K562 (cell line): ENCODE data around the gene FHDC1. TPM values are rescaled to one million over a fixed set of nuclear protein-coding genes. Genes with fewer than 3 reads are reported as not detected.

Experiments
- ATAC-seq: fragments of 200-7000 bp; cut with Tn5 transposase; 3 replicates; pipeline ENCODE4 v1.9.1; 2020; ENCODE audit warnings: moderate library complexity
- BruUV-seq: library from RNA; stranded (reverse); fragments of 400-500 nt; replicated peaks from 2 replicates; lab custom pipeline; 2021; lab: Mats Ljungman, UMichigan
- CTCF ChIA-PET: fragments of 300-600 bp; formaldehyde crosslinking; extraction: SDS; loops from one replicate; lab custom pipeline; 2021; ENCODE audit warnings: low intra/inter-chr PET ratio; lab: Yijun Ruan, JAX
- POLR2A ChIA-PET: fragments of 300-600, 350-650 bp; sonication (Branson Sonifier 250); formaldehyde crosslinking; extraction: SDS; loops from one replicate; lab custom pipeline; 2021; ENCODE audit warnings: antibody characterized with exemption, inconsistent platforms; lab: Yijun Ruan, JAX
- DNase-seq, 4 experiments: peaks; one replicate each; pipeline versions ENCODE4 v3.0.0 to v3.0.0-alpha.2; 2011 to 2018; ENCODE audit warnings: low spot score in 3 of 4, mixed read lengths in 3 of 4; ENCODE audit errors: extremely low read depth in 1 of 4
- FAIRE-seq: peaks from 2 replicates; lab custom pipeline; 2011; peaks lifted over from hg19 to GRCh38; lab: Jason Lieb, UNC
- H2AFZ ChIP-seq: 2 replicates; pipeline ENCODE4 v1.6.0; 2011; ENCODE audit warnings: low read depth, low read length, control low read depth, inconsistent platforms
- H3K27ac ChIP-seq: fragments of 200-600 bp; 3 replicates; pipeline ENCODE4 v1.8.0; 2011; ENCODE audit warnings: low read depth, mild to moderate bottlenecking, control low read depth, inconsistent platforms, low read length, moderate library complexity, mixed read lengths; ENCODE audit errors: extremely low read depth
- H3K27me3 ChIP-seq, 2 experiments: fragments of 300-600 bp in 1 of 2; 2 replicates in 1 of 2; 3 replicates in 1 of 2; pipeline versions ENCODE4 v1.6.0 to v1.8.0; 2011; ENCODE audit warnings: inconsistent platforms in 2 of 2, low read length in 2 of 2, mild to moderate bottlenecking in 1 of 2, mixed read lengths in 1 of 2, moderate library complexity in 1 of 2; ENCODE audit not compliant: control insufficient read depth in 2 of 2, insufficient read depth in 2 of 2
- H3K36me3 ChIP-seq: fragments of 300-600 bp; 3 replicates; pipeline ENCODE4 v1.8.0; 2011; ENCODE audit warnings: mild to moderate bottlenecking, low read length, inconsistent platforms; ENCODE audit not compliant: control insufficient read depth, insufficient read depth
- H3K4me1 ChIP-seq, 2 experiments: fragments of 200-600 bp in 1 of 2; replicated peaks in 1 of 2; 2 replicates in 1 of 2; 3 replicates in 1 of 2; pipeline versions ENCODE4 v1.5.1 to v1.8.0; 2011; ENCODE audit warnings: inconsistent platforms in 2 of 2, low read length in 2 of 2, mild to moderate bottlenecking in 1 of 2, mixed read lengths in 1 of 2, moderate library complexity in 1 of 2; ENCODE audit not compliant: control insufficient read depth in 2 of 2, insufficient read depth in 2 of 2
- H3K4me2 ChIP-seq: 2 replicates; pipeline ENCODE4 v1.6.1; 2011; ENCODE audit warnings: low read length, control low read depth, inconsistent platforms, mixed read lengths; ENCODE audit not compliant: insufficient read depth
- H3K4me3 ChIP-seq: fragments of 200-600 bp; sonication (generic), shearing (Covaris generic); 2 replicates; pipeline ENCODE4 v1.5.1; 2016; ENCODE audit warnings: control low read depth, inconsistent platforms
- H3K79me2 ChIP-seq: fragments of 200-600 bp; 3 replicates; pipeline ENCODE4 v1.8.0; 2011; ENCODE audit warnings: low read length, inconsistent platforms; ENCODE audit not compliant: control insufficient read depth, insufficient read depth
- H3K9ac ChIP-seq, 2 experiments: 2 replicates each; pipeline versions ENCODE4 v1.6.0 to v1.6.1; 2011; ENCODE audit warnings: low read depth in 2 of 2, low read length in 2 of 2, control low read depth in 1 of 2, inconsistent platforms in 1 of 2, mild to moderate bottlenecking in 1 of 2, mixed read lengths in 1 of 2; ENCODE audit not compliant: insufficient read depth in 1 of 2
- H3K9me1 ChIP-seq: one replicate; pipeline ENCODE4 v1.6.0; 2011; ENCODE audit warnings: inconsistent platforms, mild to moderate bottlenecking, low read length, moderate library complexity; ENCODE audit not compliant: control insufficient read depth, insufficient read depth
- H3K9me3 ChIP-seq: replicated peaks from 2 replicates; pipeline ENCODE4 v1.5.1; 2011; ENCODE audit warnings: low read depth, low read length, inconsistent platforms; ENCODE audit not compliant: control insufficient read depth, insufficient read depth
- H4K20me1 ChIP-seq: replicated peaks from 2 replicates; pipeline ENCODE4 v1.6.1; 2011; ENCODE audit warnings: low read length, inconsistent platforms, mixed read lengths; ENCODE audit not compliant: control insufficient read depth, insufficient read depth
- CBX5 ChIP-seq: IDR thresholded peaks from 2 replicates; pipeline ENCODE4 v1.6.1; 2014; ENCODE audit warnings: low read depth, borderline replicate concordance
- CEBPG ChIP-seq, 3 experiments: fragments of 200-800 bp in 1 of 3; sonication (Bioruptor generic) in 1 of 3; sonication (generic) in 1 of 3; formaldehyde crosslinking in 1 of 3; IDR thresholded peaks in 2 of 3; conservative IDR thresholded peaks in 1 of 3; 2 replicates each; pipeline versions ENCODE4 v1.6.1 to v1.8.0; 2016 to 2022; ENCODE audit warnings: missing compliant biosample characterization in 2 of 3, missing genetic modification characterization in 2 of 3, mild to moderate bottlenecking in 1 of 3, missing genetic modification reagents in 1 of 3
- GABPB2 ChIP-seq: fragments of 250-450 bp; sonication (Bioruptor Pico); conservative IDR thresholded peaks from 2 replicates; pipeline ENCODE4 v1.5.1; 2021; ENCODE audit warnings: mild to moderate bottlenecking
- HNRNPK ChIP-seq: fragments of 200-400 bp; formaldehyde crosslinking; IDR thresholded peaks from one replicate; pipeline ENCODE4 v1.6.1; 2018; ENCODE audit warnings: mild to moderate bottlenecking, low read depth, low read length; ENCODE audit not compliant: poor library complexity, severe bottlenecking
- PHF8 ChIP-seq: fragments of 200-600 bp; sonication (generic); IDR thresholded peaks from 2 replicates; pipeline ENCODE4 v1.6.1; 2012; ENCODE audit warnings: mixed run types, mild to moderate bottlenecking, inconsistent platforms, low read length, moderate library complexity, borderline replicate concordance
- USF1 ChIP-seq: sonication (generic); formaldehyde crosslinking; IDR thresholded peaks from 2 replicates; pipeline ENCODE4 v1.9.0; 2022; ENCODE audit warnings: mild to moderate bottlenecking, missing genetic modification reagents
- YBX1 ChIP-seq: fragments of 450-650 bp; IDR thresholded peaks from 2 replicates; pipeline ENCODE4 v1.7.1; 2016; ENCODE audit warnings: mild to moderate bottlenecking
- YY1 ChIP-seq, 3 experiments: IDR thresholded peaks; 2 replicates each; pipeline ENCODE4 v1.6.1; 2011; ENCODE audit warnings: low read length in 2 of 3, mild to moderate bottlenecking in 2 of 3, moderate library complexity in 2 of 3, borderline replicate concordance in 1 of 3, control low read depth in 1 of 3, low read depth in 1 of 3; ENCODE audit not compliant: insufficient read depth in 3 of 3, insufficient replicate concordance in 2 of 3, control insufficient read depth in 1 of 3, insufficient read length in 1 of 3; ENCODE audit errors: extremely low read depth in 1 of 3
- WGBS: fragments of 100-300 bp; shearing (Covaris generic); methylation state at CpG from one replicate; pipeline ENCODE4 v1.1.6; 2016; ENCODE audit warnings: low coverage, mixed read lengths; ENCODE audit not compliant: insufficient coverage; ENCODE audit errors: missing lambda C conversion rate; 5-methylcytosine and 5-hydroxymethylcytosine counted together
- in situ Hi-C: fragments of 300-500 bp; cut with MboI; formaldehyde crosslinking; loops from 4 replicates; pipeline ENCODE4 v1.15.0; 2018; ENCODE audit warnings: inconsistent platforms, mixed read lengths
- intact Hi-C: fragments of 100-400 bp; cut with micrococcal nuclease; formaldehyde crosslinking; loops from 2 replicates; pipeline ENCODE4 v1.14.2; 2022
- polyA plus RNA-seq, 8 experiments: library from polyadenylated mRNA; depleted of rRNA in 4 of 8; stranded (reverse) in 5 of 8; unstranded in 3 of 8; fragments of >200 nt; fragmentation: Nextera tagmentation in 2 of 8; fragmentation: Illumina TruSeq in 1 of 8; extraction: Ambion mirVana in 2 of 8; extraction: Trizol in 1 of 8; gene quantifications; 2 replicates each; pipeline versions ENCODE4 v1.2.1 to v1.2.3, GENCODE V29; 2011 to 2014; ENCODE audit warnings: inconsistent platforms in 1 of 8, missing spikeins in 1 of 8
- total RNA-seq, 7 experiments: library from RNA; depleted of rRNA in 6 of 7; stranded (reverse); fragments of >200 nt in 6 of 7; fragmentation: Illumina TruSeq in 2 of 7; extraction: Trizol in 2 of 7; gene quantifications; 2 replicates each; pipeline versions ENCODE4 v1.2.1 to v1.2.3, GENCODE V29; 2011 to 2021; ENCODE audit warnings: low replicate concordance in 1 of 7
- TF ChIP-seq, protein P1 (sequence below), 2 experiments: fragments of 200-800 bp in 1 of 2; sonication (Bioruptor generic) in 1 of 2; sonication (generic) in 1 of 2; formaldehyde crosslinking in 1 of 2; IDR thresholded peaks in 1 of 2; conservative IDR thresholded peaks in 1 of 2; 2 replicates each; pipeline versions ENCODE4 v1.5.0 to v1.6.1; 2016 to 2020; ENCODE audit warnings: missing compliant biosample characterization in 1 of 2, missing genetic modification characterization in 1 of 2, missing genetic modification reagents in 1 of 2

The FHDC1 gene
- total and polyA plus RNA-seq, 9 of the 15 experiments (the other 6 are each of a cell fraction or from before 2014, with no cell fraction given), result 0.01 to 0.43 (median 0.07) TPM

DNA sequence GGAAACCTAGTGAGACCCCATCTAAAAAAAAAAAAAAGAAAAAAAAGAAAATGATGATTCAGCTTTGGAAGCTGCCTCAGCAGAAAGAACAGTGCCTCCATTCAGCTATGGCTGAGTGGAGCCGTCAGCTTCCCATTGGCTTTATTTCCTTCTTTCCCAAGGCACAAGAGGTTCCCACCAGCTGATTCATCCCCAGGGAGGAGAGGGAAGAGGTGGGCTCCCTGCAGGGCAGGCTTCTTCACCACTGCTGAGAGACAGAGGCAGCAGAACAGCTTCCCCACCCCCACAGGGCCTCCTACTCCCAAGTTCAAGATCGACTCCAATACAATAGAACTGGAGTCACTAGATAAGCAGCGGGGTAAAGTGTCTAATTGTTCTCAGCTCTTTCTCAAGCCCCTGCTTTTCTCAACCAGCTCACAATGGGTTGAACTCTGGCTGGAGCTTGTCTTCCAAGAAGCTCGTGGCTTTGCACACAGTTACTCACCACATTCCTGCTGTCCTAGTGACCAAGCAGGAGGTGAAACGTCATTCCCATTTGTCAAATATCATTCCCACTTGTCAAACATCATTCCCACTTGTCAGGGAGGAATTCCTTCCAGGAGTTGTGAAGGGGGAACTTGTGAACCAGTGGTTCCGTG, 47.8 kb downstream of the FHDC1 start (continued):
- TF ChIP-seq CEBPG (CRISPR knock-in tag; IDR thresholded peaks at IDR 0.05) (no peak), CEBPG (tag; conservative IDR thresholded peaks at IDR 0.05 in 1 of 2, IDR thresholded peaks at IDR 0.05 in 1 of 2) (no peak), HNRNPK (no peak), CBX5 (no peak)
- TF ChIP-seq, protein P1, sequence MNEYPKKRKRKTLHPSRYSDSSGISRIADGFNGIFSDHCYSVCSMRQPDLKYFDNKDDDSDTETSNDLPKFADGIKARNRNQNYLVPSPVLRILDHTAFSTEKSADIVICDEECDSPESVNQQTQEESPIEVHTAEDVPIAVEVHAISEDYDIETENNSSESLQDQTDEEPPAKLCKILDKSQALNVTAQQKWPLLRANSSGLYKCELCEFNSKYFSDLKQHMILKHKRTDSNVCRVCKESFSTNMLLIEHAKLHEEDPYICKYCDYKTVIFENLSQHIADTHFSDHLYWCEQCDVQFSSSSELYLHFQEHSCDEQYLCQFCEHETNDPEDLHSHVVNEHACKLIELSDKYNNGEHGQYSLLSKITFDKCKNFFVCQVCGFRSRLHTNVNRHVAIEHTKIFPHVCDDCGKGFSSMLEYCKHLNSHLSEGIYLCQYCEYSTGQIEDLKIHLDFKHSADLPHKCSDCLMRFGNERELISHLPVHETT (CRISPR knock-in tag; conservative IDR thresholded peaks at IDR 0.05 in 1 of 2, IDR thresholded peaks at IDR 0.05 in 1 of 2), result no peak

DNA sequence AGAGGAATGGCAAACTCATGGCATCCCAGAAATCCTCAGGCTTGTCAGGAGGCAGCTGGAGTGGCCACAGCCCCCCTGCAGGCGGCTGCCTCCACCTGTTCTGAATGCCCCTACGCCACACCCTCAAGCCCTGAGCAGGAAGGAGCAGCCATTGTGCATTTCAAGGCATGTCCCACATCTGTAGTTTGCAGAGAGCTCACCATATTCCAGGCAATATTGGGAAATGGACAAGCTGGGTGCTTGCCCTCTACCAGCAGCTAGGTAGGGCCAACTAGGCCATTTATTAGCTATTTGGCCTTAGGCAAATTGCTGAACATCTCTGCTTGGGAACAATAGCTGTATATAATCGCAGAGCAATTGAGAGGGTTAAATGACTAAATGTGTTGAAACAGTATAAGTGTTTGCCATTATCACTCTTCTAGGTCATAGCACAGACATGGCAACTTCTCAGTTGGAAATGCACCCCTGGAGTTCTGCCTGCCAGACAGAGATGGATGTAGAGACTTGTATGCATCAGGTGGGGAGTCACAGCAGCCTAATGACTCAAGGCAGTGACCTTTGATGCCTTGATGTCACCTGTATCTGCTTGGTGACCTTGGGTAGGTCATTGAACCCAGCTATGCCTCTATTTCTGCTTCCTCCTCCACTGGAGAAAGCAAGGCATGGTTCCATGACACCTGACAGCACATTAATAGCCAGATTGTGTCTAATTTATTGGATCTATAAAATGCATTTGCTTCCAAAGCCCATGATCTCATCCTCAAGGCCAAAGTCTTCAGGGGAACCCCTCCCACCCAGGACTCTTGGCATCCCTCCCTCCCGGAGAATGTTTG, 52.8 kb downstream of the FHDC1 start:
- Histone ChIP-seq H3K4me3 (no peak overlapping the region), H3K27ac (no peak overlapping the region), H3K36me3 (no peaks in the 10 kb centered on the region), H3K4me1 (peaks cover 2 to 15% of the 10 kb centered on the region in 2 experiments; a peak in 3 of 5 replicates), H2AFZ (no peak overlapping the region), H3K79me2 (no peaks in the 10 kb centered on the region), H3K27me3 (peaks cover 5 to 18% of the 10 kb centered on the region in 2 experiments; a peak in 4 of 5 replicates), H3K9me1 (no peaks in the 10 kb centered on the region), H3K4me2 (no peak overlapping the region), H4K20me1 (0 out of 2 replicates have a peak, but pooled peaks cover 3% of the 10 kb centered on the region), H3K9me3 (no peaks in the 10 kb centered on the region), H3K9ac (no peak overlapping the region)
- POLR2A ChIA-PET, result no interaction called here
- intact Hi-C loops (no loop called here), in situ Hi-C loops (no loop called here)
- ATAC-seq (peak; percentile 31; the same call in 2 of the 3 replicates), DNase-seq (no peak), FAIRE-seq (no peak)
- BruUV-seq, result no TSS peak
- 14% methylated on average over 4 of the region's 4 CpGs for WGBS
- CTCF ChIA-PET, result no interaction called here
- TF ChIP-seq PHF8 (no peak), YY1 (IDR thresholded peaks at IDR 0.05; ENCODE audit: borderline replicate concordance in 1 of 3, control insufficient read depth in 1 of 3, extremely low read depth in 1 of 3, insufficient read depth in 3 of 3, insufficient read length in 1 of 3, insufficient replicate concordance in 2 of 3, low read depth in 1 of 3, low read length in 2 of 3) (no peak), GABPB2 (CRISPR knock-in tag) (no peak), YBX1 (no peak), USF1 (CRISPR knock-in tag) (no peak)
